Left forelimb (tissue), 1 donor: ENCODE results near the gene TLE1.
"Not testable (repeated sequence)": the region's sequence is repeated elsewhere in the genome, so short reads cannot be mapped to it uniquely, and the experiment has no call there.

ENCODE experiments used
- DNase-seq: peaks from one replicate; pipeline ENCODE4 v3.0.0-alpha.2; 2018; ENCODE audit warnings: low spot score

TLE1 gene

GRCh38 chr9:81652058-81652687, 37.2 kb downstream of the TLE1 start:
- no peak for DNase-seq

DNA sequence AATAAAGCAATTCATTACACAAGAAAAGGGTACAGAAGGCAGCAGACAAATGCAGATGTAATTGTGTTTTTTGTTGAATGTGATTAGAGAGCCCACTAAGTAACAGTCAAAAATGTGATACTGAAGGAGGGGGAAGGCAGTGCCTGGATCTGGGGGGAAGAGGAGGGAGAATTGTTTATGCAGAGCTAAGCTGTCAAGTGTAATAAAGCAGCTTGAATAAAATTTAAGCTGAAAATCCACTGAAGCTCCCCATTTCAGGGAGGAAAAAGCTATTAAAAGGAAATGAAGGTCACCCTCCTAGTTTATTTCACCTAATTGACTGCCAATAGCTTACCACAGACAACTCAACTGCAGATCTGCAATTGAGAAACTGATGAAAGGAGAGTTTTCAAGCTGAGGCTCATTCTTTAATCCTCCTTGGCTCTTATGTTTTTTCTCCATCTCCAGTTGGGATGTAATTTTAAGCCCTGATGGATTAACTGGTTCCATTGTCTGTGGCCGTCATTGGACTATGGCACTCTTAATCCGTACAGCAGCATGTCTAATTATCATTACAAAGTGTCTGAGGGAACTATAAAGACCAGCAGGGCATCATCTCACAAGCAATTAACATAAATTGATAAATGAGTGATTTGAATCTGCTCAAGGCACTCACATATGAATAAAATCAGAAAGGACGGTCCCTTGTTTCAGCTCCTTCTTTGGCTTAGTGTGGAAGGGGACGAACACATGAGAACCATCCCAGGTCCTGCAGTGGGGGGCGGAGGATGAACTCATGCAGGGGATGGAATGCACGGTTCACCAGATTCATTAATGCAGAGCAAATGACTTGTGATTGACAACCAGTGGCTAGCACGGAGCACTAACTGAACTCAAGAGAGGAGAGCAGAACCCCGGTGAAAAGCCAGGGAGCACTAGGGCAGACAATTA, 38.5 kb downstream of the TLE1 start:
- no peak for DNase-seq

DNA sequence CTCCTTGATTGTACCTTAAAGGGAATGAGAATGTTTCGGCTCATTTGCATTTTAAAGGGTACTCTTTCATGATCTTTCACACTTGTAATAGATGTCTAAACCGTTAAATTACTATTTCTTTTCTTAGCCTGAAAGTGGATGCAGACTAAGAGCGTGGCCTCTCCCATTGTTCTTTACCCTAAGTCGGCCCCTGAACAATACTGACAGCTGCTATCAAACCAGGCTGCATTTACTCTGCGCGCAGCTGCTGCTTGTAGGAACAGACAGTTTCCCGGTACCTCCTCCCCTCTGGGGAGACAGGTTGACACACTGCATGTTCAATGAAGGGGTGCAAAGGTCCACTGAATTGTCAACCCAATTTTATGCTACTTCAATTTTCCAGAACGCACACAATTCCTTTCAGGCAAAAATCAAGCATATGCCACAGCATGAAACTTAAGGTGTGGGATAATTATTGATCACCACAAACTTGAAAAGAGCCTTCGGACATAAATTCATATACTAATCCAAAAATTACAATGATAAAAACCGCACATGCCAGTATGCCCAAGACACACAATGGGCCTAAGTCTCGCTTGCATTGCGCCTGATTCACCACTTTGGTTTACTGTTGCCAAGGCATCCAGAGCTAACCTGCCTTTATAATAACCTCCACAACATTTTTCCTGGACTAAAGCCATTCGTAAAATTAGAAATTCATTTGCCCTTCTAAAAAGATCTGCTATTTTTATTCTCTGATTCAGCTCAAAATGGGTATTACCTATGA, 39.7 kb downstream of the TLE1 start:
- no peak for DNase-seq

DNA sequence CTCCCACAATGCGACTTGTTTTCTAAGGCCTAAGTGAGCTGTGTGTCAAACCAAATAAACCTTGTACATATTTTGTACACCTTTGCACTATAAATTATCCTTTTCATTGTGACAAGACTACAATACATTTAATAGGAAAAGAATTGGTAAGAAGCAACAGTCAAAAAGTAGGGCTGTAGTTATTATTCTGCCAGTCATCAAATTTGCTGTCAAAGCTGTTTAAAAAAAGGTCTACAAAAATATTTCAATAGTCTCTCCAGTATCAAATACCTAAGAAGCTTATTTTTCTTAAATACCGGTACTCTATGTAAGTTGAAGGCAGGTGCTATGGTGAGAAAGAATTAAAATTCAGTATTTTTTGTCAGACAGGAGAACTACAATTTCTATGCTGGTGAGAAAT, 40.5 kb downstream of the TLE1 start:
- DNase-seq, result no peak

- DNase-seq, result no peak
These were observed 43.0 kb downstream of the TLE1 start for GRCh38 chr9:81646337-81646736.

GRCh38 chr9:81644513-81644912, 44.8 kb downstream of the TLE1 start:
- DNase-seq, result not testable (repeated sequence)

DNA sequence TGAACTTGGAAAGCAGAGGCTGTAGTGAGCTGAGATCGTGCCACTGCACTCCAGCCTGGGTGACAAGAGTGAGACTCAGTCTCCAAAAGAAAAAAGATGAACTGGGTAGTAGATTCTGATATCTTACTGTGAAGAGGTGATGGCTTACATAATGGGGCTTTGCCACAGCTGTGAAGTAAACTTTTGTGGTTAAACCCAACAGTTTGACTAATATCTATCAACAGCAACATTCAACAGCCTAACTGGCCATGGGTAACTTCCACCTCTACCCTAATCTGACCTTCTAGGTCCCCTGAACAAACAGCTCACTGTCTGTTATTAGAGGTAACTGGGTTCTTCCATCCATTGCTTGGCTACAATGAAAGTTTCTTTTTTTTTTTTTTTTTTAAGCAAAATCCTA, 52.1 kb downstream of the TLE1 start:
- no peak for DNase-seq

DNA sequence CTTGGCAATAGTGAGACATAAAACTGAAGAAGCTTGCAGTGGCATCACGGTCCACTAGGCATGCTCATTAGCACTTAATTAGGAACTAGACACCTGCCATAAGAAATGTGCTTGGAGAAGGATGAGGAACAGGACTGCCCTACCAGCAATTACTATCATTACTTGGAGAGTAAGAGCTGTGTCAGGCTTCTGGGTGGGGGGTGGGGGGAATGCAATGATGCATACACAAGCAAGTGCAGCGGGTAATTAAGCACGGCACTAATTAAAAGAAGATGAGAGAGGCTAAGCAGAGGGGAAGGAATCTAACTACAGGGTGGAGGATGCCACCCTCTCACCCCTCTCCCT, 53.1 kb downstream of the TLE1 start:
- no peak for DNase-seq

GRCh38 chr9:81635521-81636254, 53.7 kb downstream of the TLE1 start:
- DNase-seq, result no peak

DNA sequence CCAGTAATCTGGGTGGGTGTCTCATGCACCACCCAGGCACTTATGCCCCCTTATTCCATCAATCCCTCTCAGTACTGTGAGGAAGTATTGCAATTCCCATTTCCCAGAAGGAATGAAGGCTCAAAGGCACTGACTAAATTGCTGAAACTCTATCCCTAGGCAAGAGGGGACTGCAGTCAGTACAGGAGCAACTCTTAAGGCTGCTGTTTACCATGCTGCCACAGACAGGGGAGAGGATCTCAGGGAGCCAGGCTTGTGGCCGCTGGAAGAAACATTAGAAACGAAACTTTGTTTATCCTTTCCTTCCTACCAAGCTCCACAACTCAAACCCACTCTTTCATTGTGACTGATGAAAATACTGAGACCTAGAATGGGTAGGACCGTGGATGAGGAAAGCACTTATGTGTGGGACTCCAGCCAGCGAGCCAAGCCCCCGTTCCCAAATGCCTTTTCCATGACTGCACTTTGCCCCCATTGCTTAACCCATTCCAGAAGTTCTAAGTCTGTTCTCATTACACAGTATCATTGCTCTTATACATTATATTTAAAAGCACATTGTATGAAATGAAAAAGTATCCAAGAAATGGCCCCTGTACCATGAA, 54.3 kb downstream of the TLE1 start:
- DNase-seq, result no peak

DNA sequence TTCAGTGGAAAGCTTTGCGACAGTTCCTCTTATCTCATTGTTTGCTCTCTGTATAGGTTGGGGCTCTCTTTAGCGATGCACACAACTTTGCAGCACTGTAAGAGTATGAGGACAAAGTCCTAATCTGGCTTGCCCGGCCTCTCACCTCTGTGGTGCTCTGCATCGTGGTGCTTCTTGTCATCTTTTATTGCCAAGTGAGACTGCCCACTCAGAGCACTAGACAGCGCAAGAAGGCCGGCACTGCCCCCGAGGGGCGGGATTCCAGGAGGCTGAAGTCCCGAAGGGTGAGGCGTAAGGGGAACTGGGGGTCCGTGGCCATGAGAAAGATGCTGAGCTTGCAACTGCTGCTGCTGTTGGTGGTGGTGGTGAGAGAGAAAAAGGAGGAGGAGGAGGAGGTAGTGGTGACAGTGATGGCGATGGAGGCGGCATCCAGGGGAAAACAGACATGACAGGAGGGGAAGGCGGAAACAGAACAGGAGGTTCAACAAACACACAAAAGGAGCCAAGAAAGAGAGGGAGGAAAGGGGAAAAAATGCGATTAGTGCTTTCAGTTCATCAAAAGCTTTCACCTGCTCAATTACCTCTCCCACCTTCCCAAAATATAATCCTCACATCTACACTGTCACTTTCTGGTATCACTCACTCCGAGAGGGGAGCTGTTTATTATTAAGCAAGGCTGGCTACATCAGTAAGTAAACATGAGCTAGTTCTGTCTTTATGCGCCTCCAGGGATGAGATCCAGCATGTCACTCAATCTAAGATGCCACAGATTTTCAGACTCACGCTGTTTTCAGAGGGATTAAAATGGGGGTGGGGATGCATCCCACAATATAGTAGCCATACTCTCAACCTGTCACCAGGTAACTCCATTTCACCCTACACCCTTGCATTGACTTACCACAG, 55.1 kb downstream of the TLE1 start:
- DNase-seq, result no peak

DNA sequence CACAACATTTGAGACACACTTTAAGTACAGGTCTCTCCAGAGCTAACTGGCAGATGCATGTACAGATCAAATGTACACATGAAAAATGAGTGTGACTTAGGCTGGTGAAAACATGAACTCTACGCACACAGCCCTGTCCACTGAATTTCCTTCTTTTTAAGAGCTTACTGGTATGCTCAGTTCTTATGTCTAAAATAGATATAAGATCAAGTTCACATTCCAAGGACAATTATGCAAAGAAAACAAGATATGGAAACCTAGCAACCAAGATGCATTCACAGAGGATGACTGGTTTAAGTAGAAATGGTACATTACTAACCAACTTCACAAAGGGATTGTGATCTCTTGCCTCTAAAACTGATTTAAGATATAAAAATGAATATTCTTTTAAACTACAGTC, 56.7 kb downstream of the TLE1 start:
- no peak for DNase-seq

GRCh38 chr9:81631218-81631745, 58.1 kb downstream of the TLE1 start:
- no peak for DNase-seq

- DNase-seq, result no peak
These were observed 59.9 kb downstream of the TLE1 start for GRCh38 chr9:81629440-81629839.

GRCh38 chr9:81628897-81629296, 60.5 kb downstream of the TLE1 start:
- no peak for DNase-seq

GRCh38 chr9:81627481-81627880, 61.9 kb downstream of the TLE1 start:
- no peak for DNase-seq

- DNase-seq, result no peak
These were observed 62.8 kb downstream of the TLE1 start for GRCh38 chr9:81626511-81626910.

DNA sequence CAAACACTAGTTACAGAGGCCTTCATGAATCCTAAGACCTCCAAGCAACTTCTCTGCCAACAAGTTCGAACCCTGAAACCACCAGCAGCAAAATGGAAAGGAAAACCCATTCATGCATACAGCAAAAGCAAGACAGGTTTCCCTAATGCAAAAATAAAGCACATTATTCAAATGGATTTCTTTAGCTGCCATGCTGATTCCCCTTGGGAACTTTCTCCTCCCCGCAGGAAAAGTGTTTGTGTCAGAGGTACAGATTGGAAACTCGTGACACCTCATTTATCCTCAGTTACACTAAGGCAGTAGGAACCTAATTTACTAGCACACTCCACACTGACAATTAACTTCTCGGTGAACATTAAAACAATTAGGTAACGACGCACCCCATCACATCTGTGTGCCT, 63.4 kb downstream of the TLE1 start:
- no peak for DNase-seq

DNA sequence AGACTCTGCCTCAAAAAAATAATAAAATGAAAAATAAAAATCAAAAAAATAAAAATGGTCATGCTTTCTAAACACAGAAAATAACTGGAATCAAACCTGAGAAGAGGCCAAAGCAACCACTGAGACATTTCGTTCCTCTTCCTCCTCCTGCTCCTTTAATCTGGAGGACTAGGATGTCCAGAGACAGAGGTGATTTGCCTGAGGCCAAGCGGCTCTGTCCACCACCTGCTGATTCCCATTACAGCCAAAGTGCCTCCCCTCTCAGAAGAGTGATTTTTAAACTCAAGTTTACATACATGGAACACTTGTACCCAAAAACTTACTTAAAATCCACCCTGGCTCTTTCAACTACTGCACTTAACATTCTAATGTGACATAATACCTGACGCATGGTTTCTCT, 65.6 kb downstream of the TLE1 start:
- no peak for DNase-seq

- DNase-seq, result no peak
These were observed 66.7 kb downstream of the TLE1 start for GRCh38 chr9:81622471-81623255.
